CD4-positive, alpha-beta T cell (primary cell): ENCODE measurements around the gene LAMA3. TPM values are rescaled to one million over a fixed set of nuclear protein-coding genes. Genes with fewer than 3 reads are reported as not detected.

Source experiments
- ATAC-seq: fragments of 200-7000 bp; cut with Tn5 transposase; one replicate; pipeline ENCODE4 v1.10.0; 2022; ENCODE audit warnings: mild to moderate bottlenecking; ENCODE audit not compliant: poor library complexity
- CTCF ChIA-PET: fragments of 350-600 bp; sonication (Branson Sonifier 250); formaldehyde crosslinking; loops from one replicate; lab custom pipeline; 2021; ENCODE audit warnings: antibody characterized with exemption, inconsistent platforms; lab: Charles Lee
- POLR2A ChIA-PET: fragments of 350-600 bp; sonication (Branson Sonifier 250); formaldehyde crosslinking; loops from one replicate; lab custom pipeline; 2021; ENCODE audit warnings: antibody characterized with exemption, inconsistent platforms; lab: Charles Lee
- DNase-seq, 14 experiments: peaks; one replicate each; pipeline ENCODE4 v3.0.0-alpha.2; 2013 to 2020; ENCODE audit warnings: mixed read lengths in 2 of 14
- H3K27ac ChIP-seq, 2 donors: one replicate each; pipeline versions ENCODE4 v1.5.1 to v1.7.0; 2013; ENCODE audit warnings: low read length in 2 of 2, low read depth in 1 of 2, mild to moderate bottlenecking in 1 of 2
- H3K27me3 ChIP-seq, 2 experiments: 1 replicate in 1 of 2; 2 replicates in 1 of 2; pipeline versions ENCODE4 v1.6.1 to v1.7.0; 2013; ENCODE audit warnings: low read length in 2 of 2, control low read depth in 1 of 2, mild to moderate bottlenecking in 1 of 2, moderate library complexity in 1 of 2; ENCODE audit not compliant: insufficient read depth in 2 of 2, control insufficient read depth in 1 of 2
- H3K36me3 ChIP-seq: one replicate; pipeline ENCODE4 v1.6.1; 2013; ENCODE audit warnings: low read length, control low read depth; ENCODE audit not compliant: insufficient read depth
- H3K4me1 ChIP-seq: one replicate; pipeline ENCODE4 v1.6.1; 2013; ENCODE audit warnings: low read length, control low read depth; ENCODE audit not compliant: insufficient read depth
- H3K4me3 ChIP-seq: one replicate; pipeline ENCODE4 v1.5.1; 2013; ENCODE audit warnings: mild to moderate bottlenecking, low read length, moderate library complexity
- H3K9me3 ChIP-seq, 2 experiments: 1 replicate in 1 of 2; 2 replicates in 1 of 2; pipeline versions ENCODE4 v1.6.1 to v1.7.0; 2013; ENCODE audit warnings: low read length in 2 of 2, mild to moderate bottlenecking in 2 of 2, control low read depth in 1 of 2, moderate library complexity in 1 of 2; ENCODE audit not compliant: control insufficient read depth in 1 of 2, insufficient read depth in 1 of 2
- H3K27ac Mint-ChIP-seq: one replicate; pipeline ENCODE4 v1.8.0; 2020; ENCODE audit warnings: mixed read lengths
- H3K27me3 Mint-ChIP-seq: one replicate; pipeline ENCODE4 v1.8.0; 2021; ENCODE audit warnings: mixed read lengths
- H3K36me3 Mint-ChIP-seq: one replicate; pipeline ENCODE4 v1.8.0; 2021; ENCODE audit warnings: low read depth, mixed read lengths
- H3K4me1 Mint-ChIP-seq: one replicate; pipeline ENCODE4 v1.8.0; 2021; ENCODE audit warnings: low read depth, mixed read lengths
- H3K4me3 Mint-ChIP-seq: one replicate; pipeline ENCODE4 v1.8.0; 2020; ENCODE audit warnings: mild to moderate bottlenecking, mixed read lengths
- H3K9me3 Mint-ChIP-seq: one replicate; pipeline ENCODE4 v1.8.0; 2020; ENCODE audit warnings: mixed read lengths
- intact Hi-C, 2 experiments: fragments of 100-400 bp; cut with DNase I in 1 of 2; cut with micrococcal nuclease in 1 of 2; formaldehyde crosslinking; loops; one replicate each; pipeline versions ENCODE4 v1.15.1 to v1.9.0; 2023 to 2025; cut with DNase I, micrococcal nuclease
- total RNA-seq, 174 experiments: library from RNA in 2 of 174; stranded (reverse) in 2 of 174; gene quantifications; one replicate each; pipeline ENCODE4 v1.2.3 and lab custom pipeline; 2021 to 2026
- TF ChIP-seq, protein P1 (sequence below): fragments of 200-600 bp; IDR thresholded peaks from one replicate; pipeline ENCODE4 v1.8.0; 2022; ENCODE audit warnings: antibody characterized with exemption, mild to moderate bottlenecking

Gene LAMA3
- total RNA-seq, 2 experiments from 2014 or later = 0.19 TPM; not detected in 1

DNA sequence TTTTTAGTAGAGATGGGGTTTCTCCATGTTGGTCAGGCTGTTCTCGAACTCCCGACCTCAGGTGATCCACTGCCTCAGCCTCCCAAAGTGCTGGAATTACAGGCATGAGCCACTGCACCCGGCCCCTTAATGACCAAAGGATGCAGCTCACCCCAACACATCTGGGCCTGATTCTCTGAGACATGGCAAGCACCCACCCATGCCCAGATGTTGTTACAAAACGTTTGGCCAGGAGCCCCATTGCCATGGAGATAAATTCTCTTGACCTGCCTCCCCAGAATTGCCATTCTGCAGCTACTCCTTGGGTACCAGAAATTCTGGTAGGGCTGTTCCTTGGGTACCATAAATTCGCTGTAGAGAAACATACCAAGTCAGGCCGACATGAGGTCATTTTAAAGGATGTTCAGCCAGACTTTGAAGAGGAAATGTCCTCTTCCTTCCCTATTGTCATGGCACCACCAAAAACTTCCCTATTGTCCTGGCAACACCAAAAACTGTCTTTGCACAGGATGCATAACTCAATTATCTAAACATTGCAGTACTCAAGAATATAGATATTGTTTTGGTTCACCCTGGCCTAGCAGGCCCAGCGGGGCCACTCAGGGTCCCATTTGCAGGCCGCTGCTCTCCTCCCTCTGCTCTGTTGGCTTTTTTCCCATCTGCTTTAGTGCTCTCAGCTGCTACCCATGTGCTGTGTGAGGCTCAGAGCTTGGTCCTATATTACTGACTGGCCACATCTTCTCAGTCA lies 164.4 kb downstream of the LAMA3 start:
- no peaks in the 10 kb centered on the region for H3K9me3 Mint-ChIP-seq
- ATAC-seq = no peak
- Histone ChIP-seq H3K9me3 (no peaks in the 10 kb centered on the region), H3K27me3 (no peaks in the 10 kb centered on the region), H3K27ac (no peak overlapping the region), H3K4me3 (no peak overlapping the region), H3K36me3 (no peaks in the 10 kb centered on the region), H3K4me1 (no peaks in the 10 kb centered on the region)
- no peaks in the 10 kb centered on the region for H3K27me3 Mint-ChIP-seq
- ChIA-PET POLR2A (no interaction called here), CTCF (no interaction called here)
- H3K4me1 Mint-ChIP-seq = peaks cover 21% of the 10 kb centered on the region
- no peak overlapping the region for H3K27ac Mint-ChIP-seq
- no peak overlapping the region for H3K4me3 Mint-ChIP-seq
- no peak for DNase-seq
- intact Hi-C loops = no loop called here
- TF ChIP-seq, protein P1, sequence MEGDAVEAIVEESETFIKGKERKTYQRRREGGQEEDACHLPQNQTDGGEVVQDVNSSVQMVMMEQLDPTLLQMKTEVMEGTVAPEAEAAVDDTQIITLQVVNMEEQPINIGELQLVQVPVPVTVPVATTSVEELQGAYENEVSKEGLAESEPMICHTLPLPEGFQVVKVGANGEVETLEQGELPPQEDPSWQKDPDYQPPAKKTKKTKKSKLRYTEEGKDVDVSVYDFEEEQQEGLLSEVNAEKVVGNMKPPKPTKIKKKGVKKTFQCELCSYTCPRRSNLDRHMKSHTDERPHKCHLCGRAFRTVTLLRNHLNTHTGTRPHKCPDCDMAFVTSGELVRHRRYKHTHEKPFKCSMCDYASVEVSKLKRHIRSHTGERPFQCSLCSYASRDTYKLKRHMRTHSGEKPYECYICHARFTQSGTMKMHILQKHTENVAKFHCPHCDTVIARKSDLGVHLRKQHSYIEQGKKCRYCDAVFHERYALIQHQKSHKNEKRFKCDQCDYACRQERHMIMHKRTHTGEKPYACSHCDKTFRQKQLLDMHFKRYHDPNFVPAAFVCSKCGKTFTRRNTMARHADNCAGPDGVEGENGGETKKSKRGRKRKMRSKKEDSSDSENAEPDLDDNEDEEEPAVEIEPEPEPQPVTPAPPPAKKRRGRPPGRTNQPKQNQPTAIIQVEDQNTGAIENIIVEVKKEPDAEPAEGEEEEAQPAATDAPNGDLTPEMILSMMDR = no peak
- H3K36me3 Mint-ChIP-seq = no peaks in the 10 kb centered on the region

DNA sequence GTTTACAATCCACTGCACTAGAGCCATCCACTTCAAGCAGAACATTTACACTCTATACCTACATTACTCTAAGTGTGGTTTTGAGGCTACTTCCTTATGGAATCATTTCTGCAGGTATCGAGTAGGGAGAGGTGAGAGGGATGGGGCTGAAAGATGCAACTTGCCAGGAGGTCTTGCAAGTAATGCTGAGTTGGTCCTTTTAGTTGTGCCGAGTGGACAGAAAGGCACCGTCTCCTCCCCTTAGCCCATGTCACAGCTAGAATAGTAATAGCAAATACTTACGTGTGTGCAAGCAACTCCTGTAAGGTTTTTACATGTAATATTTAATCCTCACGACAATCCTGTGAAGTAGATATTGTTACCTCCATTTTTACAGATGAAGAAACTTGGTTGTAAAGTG lies 166.5 kb downstream of the LAMA3 start:
- no peak overlapping the region for H3K27ac Mint-ChIP-seq
- Histone ChIP-seq H3K4me1 (no peaks in the 10 kb centered on the region), H3K27me3 (no peaks in the 10 kb centered on the region), H3K36me3 (no peaks in the 10 kb centered on the region), H3K27ac (no peak overlapping the region), H3K4me3 (no peak overlapping the region), H3K9me3 (no peaks in the 10 kb centered on the region)
- H3K27me3 Mint-ChIP-seq = no peaks in the 10 kb centered on the region
- POLR2A ChIA-PET = no interaction called here
- no peaks in the 10 kb centered on the region for H3K36me3 Mint-ChIP-seq
- DNase-seq (no peak), ATAC-seq (no peak)
- no peak overlapping the region for H3K4me3 Mint-ChIP-seq
- CTCF ChIA-PET = no interaction called here
- H3K4me1 Mint-ChIP-seq = peaks cover 21% of the 10 kb centered on the region
- no peaks in the 10 kb centered on the region for H3K9me3 Mint-ChIP-seq
- TF ChIP-seq, protein P1 = no peak
- intact Hi-C loops = loop anchor here in 1 of 2 experiments (5.0 kb wide), 1 partner anchor 37 kb away; no protein-coding TSS in a partner anchor

DNA sequence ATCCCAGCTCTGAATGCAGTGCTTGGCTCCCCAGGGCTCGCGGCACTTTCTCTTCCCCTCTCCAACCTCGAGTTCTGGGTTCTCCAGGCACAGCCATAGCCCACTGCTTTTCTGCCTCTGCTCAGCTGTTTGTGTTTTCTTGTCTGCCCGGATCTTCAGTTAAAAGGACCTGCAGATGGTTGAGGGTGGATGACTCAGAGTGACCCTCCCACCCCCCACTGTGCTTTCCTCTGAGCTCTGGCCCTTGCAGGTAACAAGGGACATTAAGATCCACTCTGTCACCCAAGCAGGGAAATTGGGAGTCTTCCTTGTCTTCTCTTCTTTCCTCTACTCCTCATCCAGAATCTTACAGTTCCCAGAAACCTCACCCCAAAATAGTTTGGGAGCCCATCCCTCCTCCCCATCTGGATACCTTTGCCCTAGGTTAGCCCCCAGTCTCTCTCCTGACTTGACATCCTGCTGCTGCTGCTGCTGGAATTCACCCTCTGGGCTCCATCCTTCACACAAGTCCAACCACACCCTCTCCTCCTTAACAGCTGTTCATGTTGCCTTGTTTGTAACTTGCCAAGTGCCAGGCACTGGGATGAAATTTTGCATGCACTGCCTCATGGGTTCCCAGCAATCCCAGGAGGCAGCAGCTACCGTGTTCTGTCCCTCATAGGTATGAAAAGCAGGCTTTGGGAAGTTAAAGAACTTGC lies 167.4 kb downstream of the LAMA3 start:
- Mint-ChIP-seq H3K27me3 (no peaks in the 10 kb centered on the region), H3K27ac (no peak overlapping the region), H3K36me3 (no peaks in the 10 kb centered on the region), H3K4me3 (no peak overlapping the region), H3K9me3 (no peaks in the 10 kb centered on the region), H3K4me1 (peaks cover 21% of the 10 kb centered on the region)
- ChIA-PET CTCF (no interaction called here), POLR2A (no interaction called here)
- Histone ChIP-seq H3K4me1 (no peaks in the 10 kb centered on the region), H3K27me3 (no peaks in the 10 kb centered on the region), H3K4me3 (no peak overlapping the region), H3K9me3 (no peaks in the 10 kb centered on the region), H3K27ac (no peak overlapping the region), H3K36me3 (no peaks in the 10 kb centered on the region)
- intact Hi-C loops = loop anchor here in 1 of 2 experiments (5.0 kb wide), 1 partner anchor 36 kb away; no protein-coding TSS in a partner anchor
- TF ChIP-seq, protein P1 = no peak
- ATAC-seq = no peak
- no peak for DNase-seq
